SK-N-SH (cell line): Measurements from ENCODE around the gene PRKN. TPM values are rescaled to one million over a fixed set of nuclear protein-coding genes. Genes with fewer than 3 reads are reported as not detected.

ENCODE experiments used
- CTCF ChIA-PET: fragments of 300-600, 350-600 bp; formaldehyde crosslinking; extraction: SDS; loops from one replicate; lab custom pipeline; 2021; lab: Yijun Ruan, JAX
- POLR2A ChIA-PET: fragments of 350-600 bp; sonication (Branson Sonifier 250); formaldehyde crosslinking; extraction: SDS; loops from one replicate; lab custom pipeline; 2020; ENCODE audit warnings: antibody characterized with exemption, inconsistent platforms; lab: Yijun Ruan, JAX
- DNase-seq: peaks from one replicate; pipeline ENCODE4 v3.0.0; 2012
- H2AFZ ChIP-seq: fragments of 200-600 bp; sonication (generic); 2 replicates; pipeline ENCODE4 v1.8.1; 2016; ENCODE audit warnings: antibody characterized with exemption, mild to moderate bottlenecking, low read depth
- H3F3A ChIP-seq: fragments of 200-600 bp; sonication (generic); replicated peaks from 2 replicates; pipeline ENCODE3; 2016; ENCODE audit warnings: antibody characterized with exemption, mild to moderate bottlenecking; ENCODE audit not compliant: insufficient read depth
- H3K27ac ChIP-seq, 2 experiments: fragments of 200-500 bp in 1 of 2; fragments of 200-600 bp in 1 of 2; sonication (Bioruptor generic) in 1 of 2; sonication (generic), shearing (Covaris generic) in 1 of 2; 2 replicates each; pipeline versions ENCODE4 v1.5.1 to v1.6.1; 2014 to 2016; ENCODE audit warnings: low read depth in 2 of 2, inconsistent platforms in 1 of 2, low read length in 1 of 2, mild to moderate bottlenecking in 1 of 2, mixed read lengths in 1 of 2
- H3K27me3 ChIP-seq: fragments of 200-600 bp; sonication (generic), shearing (Covaris generic); 2 replicates; pipeline ENCODE4 v1.6.1; 2016; ENCODE audit warnings: mixed run types; ENCODE audit not compliant: insufficient read depth
- H3K36me3 ChIP-seq, 2 experiments: fragments of 200-500 bp in 1 of 2; fragments of 200-600 bp in 1 of 2; sonication (Bioruptor generic) in 1 of 2; sonication (generic) in 1 of 2; replicated peaks in 1 of 2; 2 replicates each; pipeline versions ENCODE3 to v1.5.1; 2014 to 2016; ENCODE audit warnings: low read length in 1 of 2, mild to moderate bottlenecking in 1 of 2; ENCODE audit not compliant: insufficient read depth in 2 of 2, control insufficient read depth in 1 of 2
- H3K4me1 ChIP-seq, 2 experiments: fragments of 200-500 bp in 1 of 2; fragments of 200-600 bp in 1 of 2; sonication (Bioruptor generic) in 1 of 2; sonication (generic), shearing (Covaris generic) in 1 of 2; 2 replicates each; pipeline versions ENCODE4 v1.5.1 to v1.6.1; 2014 to 2016; ENCODE audit warnings: low read depth in 1 of 2, low read length in 1 of 2, mixed run types in 1 of 2; ENCODE audit not compliant: insufficient read depth in 2 of 2, control insufficient read depth in 1 of 2
- H3K4me2 ChIP-seq: fragments of 200-600 bp; sonication (generic), shearing (Covaris generic); 2 replicates; pipeline ENCODE4 v1.6.1; 2017; ENCODE audit warnings: mixed run types
- H3K4me3 ChIP-seq, 2 experiments: fragments of 200-500 bp in 1 of 2; fragments of 200-600 bp in 1 of 2; sonication (Bioruptor generic) in 1 of 2; sonication (generic), shearing (Covaris generic) in 1 of 2; 2 replicates each; pipeline versions ENCODE4 v1.5.1 to v1.8.1; 2014 to 2016; ENCODE audit warnings: low read depth in 2 of 2, inconsistent platforms in 1 of 2, low read length in 1 of 2, mild to moderate bottlenecking in 1 of 2, mixed read lengths in 1 of 2, moderate library complexity in 1 of 2
- H3K79me2 ChIP-seq: fragments of 200-600 bp; sonication (generic); 2 replicates; pipeline ENCODE4 v1.8.1; 2017; ENCODE audit warnings: mild to moderate bottlenecking; ENCODE audit not compliant: insufficient read depth
- H3K9ac ChIP-seq: fragments of 200-600 bp; sonication (generic); 2 replicates; pipeline ENCODE4 v1.6.1; 2017; ENCODE audit warnings: mixed run types
- H3K9me2 ChIP-seq: fragments of 200-600 bp; sonication (generic); 2 replicates; pipeline ENCODE4 v1.6.1; 2017; ENCODE audit warnings: mixed run types
- H3K9me3 ChIP-seq: fragments of 200-600 bp; sonication (generic); 2 replicates; pipeline ENCODE4 v1.6.1; 2017; ENCODE audit warnings: mixed run types, mild to moderate bottlenecking, moderate library complexity
- H4K20me1 ChIP-seq: fragments of 200-600 bp; sonication (generic); 2 replicates; pipeline ENCODE4 v1.6.1; 2017; ENCODE audit warnings: mild to moderate bottlenecking, mixed run types; ENCODE audit not compliant: insufficient read depth
- CHD2 ChIP-seq: fragments of 150-350 bp; IDR thresholded peaks from 2 replicates; pipeline ENCODE4 v1.6.1; 2018; ENCODE audit warnings: low read length; ENCODE audit not compliant: partially characterized antibody
- CTCF ChIP-seq: fragments of 200-600 bp; sonication (generic); IDR thresholded peaks from 2 replicates; pipeline ENCODE4 v1.6.1; 2017; ENCODE audit warnings: antibody characterized with exemption, mild to moderate bottlenecking, moderate library complexity
- EP300 ChIP-seq, 2 experiments: IDR thresholded peaks; 2 replicates each; pipeline versions ENCODE4 v1.4.0 to v1.6.1; 2012; ENCODE audit warnings: borderline replicate concordance in 1 of 2, low read depth in 1 of 2, low read length in 1 of 2
- FOXJ3 ChIP-seq: sonication (generic); formaldehyde crosslinking; IDR thresholded peaks from 2 replicates; pipeline ENCODE4 v1.5.1; 2020; ENCODE audit warnings: mild to moderate bottlenecking, missing genetic modification reagents
- GATA2 ChIP-seq: sonication (generic); formaldehyde crosslinking; IDR thresholded peaks from 2 replicates; pipeline ENCODE4 v1.5.0; 2020; ENCODE audit warnings: mild to moderate bottlenecking, missing genetic modification reagents
- JUND ChIP-seq: IDR thresholded peaks from 2 replicates; pipeline ENCODE4 v1.4.0; 2012
- MEF2A ChIP-seq: IDR thresholded peaks from 2 replicates; pipeline ENCODE4 v1.4.0; 2012; ENCODE audit warnings: low read depth, borderline replicate concordance
- REST ChIP-seq: IDR thresholded peaks from 2 replicates; pipeline ENCODE4 v1.6.1; 2012; ENCODE audit warnings: mild to moderate bottlenecking, low read depth, low read length, moderate library complexity
- SMC3 ChIP-seq: IDR thresholded peaks from 2 replicates; pipeline ENCODE4 v1.6.1; 2012; ENCODE audit warnings: low read depth, low read length, improper control_type of control experiment
- YY1 ChIP-seq: IDR thresholded peaks from 2 replicates; pipeline ENCODE4 v1.4.0; 2012; ENCODE audit warnings: low read depth, mild to moderate bottlenecking
- WGBS: methylation state at CpG from one replicate; pipeline ENCODE4 v1.1.6; 2017; ENCODE audit warnings: low lambda C conversion rate; 5-methylcytosine and 5-hydroxymethylcytosine counted together
- polyA plus RNA-seq, 3 experiments: library from polyadenylated mRNA; depleted of rRNA; stranded (reverse); fragments of >200 nt; gene quantifications; 2 replicates each; pipeline ENCODE4 v1.2.3, GENCODE V29; 2012
- TF ChIP-seq, protein P1 (sequence below): fragments of 150-350 bp; IDR thresholded peaks from 2 replicates; pipeline ENCODE4 v1.6.1; 2017; ENCODE audit warnings: antibody characterized with exemption, low read length, low read depth, borderline replicate concordance
- TF ChIP-seq, protein P2 (sequence below): IDR thresholded peaks from 2 replicates; pipeline ENCODE4 v1.4.0; 2012; ENCODE audit warnings: low read depth, borderline replicate concordance

PRKN gene
- polyA plus RNA-seq, 1 of the 3 experiments (the other 2 are of a cell fraction): 0.76 TPM

DNA sequence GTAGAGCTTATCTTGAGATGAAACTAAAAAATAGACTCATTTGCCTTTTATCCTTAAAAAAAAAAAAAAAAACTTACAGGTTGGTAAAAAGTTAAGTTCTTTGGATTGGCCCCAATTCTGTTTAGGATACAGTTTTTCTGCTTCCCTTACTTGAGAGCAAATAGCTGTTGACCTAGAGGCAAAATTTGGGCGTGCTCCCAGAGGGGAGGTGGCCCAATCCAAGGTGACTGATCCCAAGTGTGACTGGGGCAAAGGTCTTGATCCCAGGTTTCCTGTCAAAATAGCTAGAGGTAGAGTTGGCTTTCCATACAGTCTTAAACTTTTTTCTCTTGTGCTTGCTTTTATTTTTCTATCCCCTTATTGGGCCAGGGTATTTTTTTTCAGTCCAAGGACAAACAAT is 1089.9 kb downstream of the PRKN start:
- no peaks in the 10 kb centered on the region for H3K27me3 ChIP-seq
- no peak overlapping the region for H3K4me2 ChIP-seq
- no peaks in the 10 kb centered on the region for H3K36me3 ChIP-seq
- H3K79me2 ChIP-seq: no peaks in the 10 kb centered on the region
- H3K9ac ChIP-seq: no peak overlapping the region
- H3K4me1 ChIP-seq: peaks cover 0 to 4% of the 10 kb centered on the region in 2 experiments; a peak in 1 of 4 replicates
- no peaks in the 10 kb centered on the region for H3K9me2 ChIP-seq
- no peak overlapping the region for H2AFZ ChIP-seq
- no peak overlapping the region for H3K4me3 ChIP-seq
- no peaks in the 10 kb centered on the region for H3K9me3 ChIP-seq
- H3F3A ChIP-seq: no peaks in the 10 kb centered on the region
- TF ChIP-seq JUND (no peak), SMC3 (no peak), REST (no peak), EP300 (IDR thresholded peaks at IDR 0.05; ENCODE audit: borderline replicate concordance in 1 of 2, low read depth in 1 of 2, low read length in 1 of 2) (no peak), FOXJ3 (CRISPR knock-in tag) (no peak), MEF2A (no peak), CTCF (no peak), YY1 (no peak), CHD2 (no peak), GATA2 (CRISPR knock-in tag) (no peak)
- TF ChIP-seq, protein P1, sequence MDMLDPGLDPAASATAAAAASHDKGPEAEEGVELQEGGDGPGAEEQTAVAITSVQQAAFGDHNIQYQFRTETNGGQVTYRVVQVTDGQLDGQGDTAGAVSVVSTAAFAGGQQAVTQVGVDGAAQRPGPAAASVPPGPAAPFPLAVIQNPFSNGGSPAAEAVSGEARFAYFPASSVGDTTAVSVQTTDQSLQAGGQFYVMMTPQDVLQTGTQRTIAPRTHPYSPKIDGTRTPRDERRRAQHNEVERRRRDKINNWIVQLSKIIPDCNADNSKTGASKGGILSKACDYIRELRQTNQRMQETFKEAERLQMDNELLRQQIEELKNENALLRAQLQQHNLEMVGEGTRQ: no peak
- TF ChIP-seq, protein P2, sequence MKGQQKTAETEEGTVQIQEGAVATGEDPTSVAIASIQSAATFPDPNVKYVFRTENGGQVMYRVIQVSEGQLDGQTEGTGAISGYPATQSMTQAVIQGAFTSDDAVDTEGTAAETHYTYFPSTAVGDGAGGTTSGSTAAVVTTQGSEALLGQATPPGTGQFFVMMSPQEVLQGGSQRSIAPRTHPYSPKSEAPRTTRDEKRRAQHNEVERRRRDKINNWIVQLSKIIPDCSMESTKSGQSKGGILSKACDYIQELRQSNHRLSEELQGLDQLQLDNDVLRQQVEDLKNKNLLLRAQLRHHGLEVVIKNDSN: no peak
- CTCF ChIA-PET: no interaction called here
- no peak overlapping the region for H3K27ac ChIP-seq
- H4K20me1 ChIP-seq: no peaks in the 10 kb centered on the region
- 29% methylated on average over 1 of the region's 1 CpG for WGBS
- no peak for DNase-seq
- POLR2A ChIA-PET: no interaction called here
